GM06990 (cell line): Measurements from ENCODE around the gene RGR.

Experiments
- DNase-seq: peaks from one replicate; pipeline ENCODE4 v3.0.0-alpha.2; 2011; ENCODE audit not compliant: insufficient read length; ENCODE audit errors: extremely low read depth
- H3K27me3 ChIP-seq: replicated peaks from 2 replicates; pipeline ENCODE4 v1.6.0; 2011; ENCODE audit warnings: low read length; ENCODE audit not compliant: control insufficient read depth, insufficient read depth
- H3K36me3 ChIP-seq: 2 replicates; pipeline ENCODE4 v1.5.1; 2011; ENCODE audit warnings: low read length; ENCODE audit not compliant: control insufficient read depth, insufficient read depth
- H3K4me3 ChIP-seq: replicated peaks from 2 replicates; pipeline ENCODE4 v1.5.1; 2011; ENCODE audit warnings: low read depth, mild to moderate bottlenecking, control low read depth, low read length
- TF ChIP-seq, protein P1 (sequence below): IDR thresholded peaks from 2 replicates; pipeline ENCODE4 v1.5.1; 2011; ENCODE audit warnings: low read length, control low read depth, mild to moderate bottlenecking, inconsistent platforms; ENCODE audit not compliant: insufficient read depth, poor library complexity, severe bottlenecking

The RGR gene

DNA sequence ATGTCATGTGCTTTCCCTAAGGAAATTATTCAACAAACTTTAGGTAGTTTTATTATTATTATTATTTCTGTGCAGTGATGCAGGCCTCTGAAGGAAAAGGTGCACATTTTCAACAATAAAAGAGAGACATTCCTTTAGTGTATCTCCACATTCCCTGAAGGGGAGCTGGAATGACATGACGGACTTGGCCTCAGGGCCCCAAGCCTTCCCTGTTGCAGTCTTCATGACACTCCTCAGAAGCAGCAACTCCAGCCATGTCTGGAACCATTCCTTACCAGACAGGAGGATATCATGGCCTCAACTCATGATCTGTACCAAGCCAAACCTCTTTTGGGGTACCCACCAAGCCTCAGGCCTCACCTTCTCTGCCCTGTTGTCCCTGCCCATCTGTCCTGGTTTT, 48.3 kb downstream of the RGR start:
- no peak for DNase-seq
- TF ChIP-seq, protein P1, sequence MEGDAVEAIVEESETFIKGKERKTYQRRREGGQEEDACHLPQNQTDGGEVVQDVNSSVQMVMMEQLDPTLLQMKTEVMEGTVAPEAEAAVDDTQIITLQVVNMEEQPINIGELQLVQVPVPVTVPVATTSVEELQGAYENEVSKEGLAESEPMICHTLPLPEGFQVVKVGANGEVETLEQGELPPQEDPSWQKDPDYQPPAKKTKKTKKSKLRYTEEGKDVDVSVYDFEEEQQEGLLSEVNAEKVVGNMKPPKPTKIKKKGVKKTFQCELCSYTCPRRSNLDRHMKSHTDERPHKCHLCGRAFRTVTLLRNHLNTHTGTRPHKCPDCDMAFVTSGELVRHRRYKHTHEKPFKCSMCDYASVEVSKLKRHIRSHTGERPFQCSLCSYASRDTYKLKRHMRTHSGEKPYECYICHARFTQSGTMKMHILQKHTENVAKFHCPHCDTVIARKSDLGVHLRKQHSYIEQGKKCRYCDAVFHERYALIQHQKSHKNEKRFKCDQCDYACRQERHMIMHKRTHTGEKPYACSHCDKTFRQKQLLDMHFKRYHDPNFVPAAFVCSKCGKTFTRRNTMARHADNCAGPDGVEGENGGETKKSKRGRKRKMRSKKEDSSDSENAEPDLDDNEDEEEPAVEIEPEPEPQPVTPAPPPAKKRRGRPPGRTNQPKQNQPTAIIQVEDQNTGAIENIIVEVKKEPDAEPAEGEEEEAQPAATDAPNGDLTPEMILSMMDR: no peak
- Histone ChIP-seq H3K36me3 (no peaks in the 10 kb centered on the region), H3K27me3 (0 out of 2 replicates have a peak, but pooled peaks cover under 1% of the 10 kb centered on the region), H3K4me3 (no peak overlapping the region)

DNA sequence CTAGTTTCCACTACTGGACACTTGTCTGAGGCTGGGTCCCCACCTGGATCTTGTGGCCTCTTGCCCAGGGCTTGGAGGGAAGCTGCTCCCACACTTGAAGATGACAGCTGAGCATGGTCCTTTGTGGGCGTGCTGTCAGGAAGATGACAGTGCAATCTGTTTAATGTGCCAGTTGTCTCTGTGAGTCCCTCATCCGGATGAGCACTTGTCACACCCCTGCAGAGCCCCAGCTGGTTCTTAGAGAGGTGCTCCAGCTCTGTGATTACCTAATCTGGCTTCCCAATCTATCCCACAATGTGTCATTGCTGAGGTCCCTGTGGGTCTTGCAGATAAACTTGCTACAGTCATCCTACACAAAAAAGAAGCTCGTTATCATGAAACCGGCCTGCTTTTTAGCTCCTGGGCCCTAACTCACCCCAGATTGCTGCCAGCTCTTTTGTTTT, 48.7 kb downstream of the RGR start:
- DNase-seq: no peak

DNA sequence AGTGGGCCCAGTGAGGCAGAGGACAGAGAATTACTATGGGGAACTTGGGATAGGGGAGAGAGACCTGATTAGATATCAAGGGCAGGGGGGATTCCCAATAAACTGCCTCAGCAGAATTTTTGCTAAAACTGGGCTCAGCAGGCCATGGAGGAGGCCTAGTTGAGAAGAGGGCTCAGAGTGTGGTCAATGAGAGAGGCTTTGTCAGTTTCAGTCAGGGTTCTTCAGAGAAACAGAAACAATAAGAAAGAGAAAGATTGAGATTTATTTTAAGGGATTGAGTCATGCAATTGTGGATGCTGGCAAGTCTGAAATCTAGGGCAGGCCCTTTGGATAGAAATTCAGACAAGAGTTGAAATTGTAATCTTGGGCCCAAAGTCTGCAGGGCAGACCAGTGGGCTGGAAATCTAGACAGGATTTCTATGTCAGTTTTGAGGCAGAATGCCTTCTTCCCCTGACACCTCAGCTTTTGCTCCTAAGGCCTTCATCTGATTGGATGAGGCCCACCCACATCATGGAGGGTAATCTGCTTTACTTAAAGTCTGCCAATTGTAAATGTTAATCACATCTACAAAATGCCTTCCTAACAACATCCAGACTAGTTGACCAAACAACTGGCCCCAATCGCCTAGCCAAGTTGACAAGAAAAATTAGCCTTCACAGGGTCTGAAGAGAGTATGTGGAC, 50.1 kb downstream of the RGR start:
- DNase-seq: no peak
- Histone ChIP-seq H3K36me3 (no peaks in the 10 kb centered on the region), H3K4me3 (no peak overlapping the region), H3K27me3 (no peaks in the 10 kb centered on the region; the same call in 1 of the 2 replicates)
- TF ChIP-seq, protein P1: no peak

More for the DNA sequence above, 48.7 kb downstream of the RGR start:
- H3K4me3 ChIP-seq: no peak overlapping the region
- TF ChIP-seq, protein P1: no peak
- H3K27me3 ChIP-seq: no peaks in the 10 kb centered on the region; the same call in 1 of the 2 replicates
- H3K36me3 ChIP-seq: no peaks in the 10 kb centered on the region

DNA sequence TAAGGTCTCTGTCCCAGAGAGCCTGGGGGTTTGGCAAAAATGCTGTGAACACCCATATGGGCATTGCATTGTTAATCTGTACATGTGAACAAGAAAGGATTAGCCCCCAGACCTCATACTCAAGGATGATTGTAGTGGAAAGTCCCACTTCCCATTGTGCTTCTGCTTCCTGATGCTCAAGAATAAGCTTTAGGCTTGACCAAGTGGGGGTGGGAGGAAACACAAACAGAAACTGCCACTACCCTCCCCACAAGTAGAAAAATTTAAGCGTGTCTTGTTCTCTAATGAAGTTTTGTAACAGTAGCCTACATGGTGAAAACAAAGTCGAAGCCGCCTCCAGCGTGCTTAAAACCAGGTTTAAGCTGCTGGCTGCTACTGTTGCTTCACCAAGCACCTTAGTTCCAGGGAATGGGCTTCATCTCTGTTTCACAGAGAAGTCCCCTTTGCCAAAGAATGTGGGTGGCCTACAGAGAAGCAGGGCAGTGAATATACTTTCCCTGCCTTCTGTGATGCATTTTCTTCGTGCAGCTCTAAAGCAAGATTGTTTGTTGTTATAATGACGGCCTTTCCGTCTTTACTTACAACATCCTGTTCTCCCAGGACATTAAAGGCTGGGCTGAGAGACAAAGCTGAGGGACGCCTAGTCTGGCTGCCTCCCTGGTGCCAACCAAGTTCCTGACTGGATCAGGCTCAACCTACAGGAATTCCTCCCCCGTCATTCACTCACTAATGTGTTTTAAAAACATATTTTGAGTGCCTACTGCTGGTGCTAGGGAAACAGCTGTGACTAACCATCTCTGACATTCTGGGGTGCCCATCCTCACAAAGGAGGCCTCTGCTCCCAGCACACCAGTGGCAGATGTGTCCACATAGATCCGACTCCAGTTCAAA, 51.5 kb downstream of the RGR start:
- DNase-seq: no peak
- TF ChIP-seq, protein P1: no peak
- Histone ChIP-seq H3K4me3 (no peak overlapping the region), H3K36me3 (no peaks in the 10 kb centered on the region), H3K27me3 (no peaks in the 10 kb centered on the region; the same call in 1 of the 2 replicates)

DNA sequence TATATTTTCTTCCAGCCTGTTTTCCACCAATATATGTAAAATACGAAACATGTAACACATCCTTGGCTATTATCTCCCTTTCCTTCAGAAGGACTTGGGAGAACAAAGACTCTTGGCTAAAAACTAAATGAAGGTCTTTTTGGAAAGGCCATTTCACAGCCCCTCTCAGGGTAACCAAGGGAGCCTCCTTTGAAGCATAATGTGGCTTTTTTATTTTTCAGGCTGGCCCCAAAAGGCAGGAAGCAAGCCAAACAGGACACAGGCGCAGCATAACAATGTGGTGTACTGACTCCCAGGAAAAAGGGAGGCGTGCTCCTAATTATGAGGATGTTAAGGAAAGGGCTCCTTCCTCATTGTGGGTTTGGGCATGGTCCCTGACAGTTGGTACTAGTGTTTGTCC, 53.2 kb downstream of the RGR start:
- Histone ChIP-seq H3K36me3 (no peaks in the 10 kb centered on the region), H3K4me3 (no peak overlapping the region), H3K27me3 (no peaks in the 10 kb centered on the region; the same call in 1 of the 2 replicates)
- TF ChIP-seq, protein P1: no peak
- DNase-seq: no peak
